Astrocyte (in vitro differentiated cells and primary cell): ENCODE measurements around the gene DOCK1. TPM values are rescaled to one million over a fixed set of nuclear protein-coding genes. Genes with fewer than 3 reads are reported as not detected.

Experiments used
- DNase-seq: peaks from one replicate; pipeline ENCODE4 v3.0.0-alpha.2; 2010; ENCODE audit warnings: low read depth
- FAIRE-seq: peaks from 2 replicates; lab custom pipeline; 2011; peaks lifted over from hg19 to GRCh38; lab: Jason Lieb, UNC
- H2AFZ ChIP-seq: 2 replicates; pipeline ENCODE4 v1.6.0; 2012; ENCODE audit warnings: low read depth, low read length, inconsistent platforms
- H3K27ac ChIP-seq: 2 replicates; pipeline ENCODE4 v1.5.1; 2011; ENCODE audit warnings: low read depth, low read length, inconsistent platforms
- H3K27me3 ChIP-seq: 2 replicates; pipeline ENCODE4 v1.6.0; 2011; ENCODE audit warnings: low read length, inconsistent platforms; ENCODE audit not compliant: insufficient read depth
- H3K36me3 ChIP-seq: 2 replicates; pipeline ENCODE4 v1.5.1; 2011; ENCODE audit warnings: low read length, inconsistent platforms; ENCODE audit not compliant: insufficient read depth
- H3K4me1 ChIP-seq: 2 replicates; pipeline ENCODE4 v1.5.1; 2011; ENCODE audit warnings: low read length, inconsistent platforms; ENCODE audit not compliant: insufficient read depth
- H3K4me2 ChIP-seq: 2 replicates; pipeline ENCODE4 v1.6.0; 2012; ENCODE audit warnings: low read length, inconsistent platforms
- H3K4me3 ChIP-seq: 2 replicates; pipeline ENCODE4 v1.5.1; 2011; ENCODE audit warnings: low read depth, mild to moderate bottlenecking, low read length, inconsistent platforms; ENCODE audit not compliant: insufficient read depth
- H3K79me2 ChIP-seq: 2 replicates; pipeline ENCODE4 v1.6.0; 2012; ENCODE audit warnings: mild to moderate bottlenecking, low read length, inconsistent platforms; ENCODE audit not compliant: insufficient read depth
- H3K9ac ChIP-seq: 2 replicates; pipeline ENCODE4 v1.6.0; 2012; ENCODE audit warnings: mild to moderate bottlenecking, low read length, inconsistent platforms
- H3K9me3 ChIP-seq: 2 replicates; pipeline ENCODE4 v1.5.1; 2012; ENCODE audit warnings: low read depth, mild to moderate bottlenecking, low read length, inconsistent platforms; ENCODE audit not compliant: insufficient read depth
- H4K20me1 ChIP-seq: 2 replicates; pipeline ENCODE4 v1.6.0; 2012; ENCODE audit warnings: low read length, inconsistent platforms; ENCODE audit not compliant: insufficient read depth
- H3K27ac Mint-ChIP-seq: one replicate; pipeline ENCODE4 v1.8.0; 2021; ENCODE audit warnings: mild to moderate bottlenecking, mixed read lengths; ENCODE audit not compliant: unreplicated experiment
- H3K27me3 Mint-ChIP-seq: one replicate; pipeline ENCODE4 v1.8.0; 2021; ENCODE audit warnings: low read depth, mixed read lengths; ENCODE audit not compliant: unreplicated experiment
- H3K36me3 Mint-ChIP-seq: one replicate; pipeline ENCODE4 v1.8.0; 2021; ENCODE audit warnings: low read depth, mixed read lengths; ENCODE audit not compliant: unreplicated experiment
- H3K4me1 Mint-ChIP-seq: one replicate; pipeline ENCODE4 v1.8.0; 2021; ENCODE audit warnings: low read depth, mixed read lengths; ENCODE audit not compliant: unreplicated experiment
- H3K4me3 Mint-ChIP-seq: one replicate; pipeline ENCODE4 v1.8.0; 2021; ENCODE audit warnings: mild to moderate bottlenecking, moderate library complexity, mixed read lengths; ENCODE audit not compliant: unreplicated experiment
- H3K9me3 Mint-ChIP-seq: one replicate; pipeline ENCODE4 v1.8.0; 2021; ENCODE audit warnings: mild to moderate bottlenecking, mixed read lengths; ENCODE audit not compliant: unreplicated experiment
- CTCF ChIP-seq: IDR thresholded peaks from 2 replicates; pipeline ENCODE4 v1.5.1; 2011; ENCODE audit warnings: low read depth, mild to moderate bottlenecking, inconsistent platforms, low read length, moderate library complexity; ENCODE audit not compliant: insufficient read depth
- EZH2 ChIP-seq: IDR thresholded peaks from 2 replicates; pipeline ENCODE4 v1.6.1; 2012; ENCODE audit warnings: mild to moderate bottlenecking, low read length, inconsistent platforms; ENCODE audit not compliant: insufficient read depth
- total RNA-seq: library from RNA; stranded (reverse); gene quantifications from 2 replicates; pipeline ENCODE4 v1.2.1, GENCODE V29; 2021

DOCK1 gene
- total RNA-seq, 1 donor from 2014 or later, result 42.5 TPM

- H3K36me3 ChIP-seq, result peaks cover 26% of the 10 kb centered on the region
- H2AFZ ChIP-seq, result no peak overlapping the region
- no peaks in the 10 kb centered on the region for H4K20me1 ChIP-seq
- H3K9me3 Mint-ChIP-seq, result peaks cover 5% of the 10 kb centered on the region
- no peak overlapping the region for H3K9ac ChIP-seq
- H3K4me1 Mint-ChIP-seq, result no peaks in the 10 kb centered on the region
- TF ChIP-seq CTCF (no peak), EZH2 (no peak)
- no peak overlapping the region for H3K4me3 ChIP-seq
- no peaks in the 10 kb centered on the region for H3K79me2 ChIP-seq
- no peak overlapping the region for H3K27ac ChIP-seq
- H3K4me2 ChIP-seq, result no peak overlapping the region
- H3K4me1 ChIP-seq, result no peaks in the 10 kb centered on the region
- H3K27me3 Mint-ChIP-seq, result no peaks in the 10 kb centered on the region
- FAIRE-seq, result no peak
- no peak overlapping the region for H3K27ac Mint-ChIP-seq
- H3K9me3 ChIP-seq, result no peaks in the 10 kb centered on the region
- no peak for DNase-seq
- H3K27me3 ChIP-seq, result no peaks in the 10 kb centered on the region
- no peak overlapping the region for H3K4me3 Mint-ChIP-seq
- peaks cover 49% of the 10 kb centered on the region for H3K36me3 Mint-ChIP-seq
These were observed 158.5 kb downstream of the DOCK1 start for GRCh38 chr10:127063762-127064161.

GRCh38 chr10:127064474-127064873 lies 159.2 kb downstream of the DOCK1 start:
- Histone ChIP-seq H3K79me2 (no peaks in the 10 kb centered on the region), H3K27ac (no peak overlapping the region), H3K9me3 (no peaks in the 10 kb centered on the region), H3K9ac (no peak overlapping the region), H3K36me3 (peaks cover 30% of the 10 kb centered on the region), H3K4me2 (no peak overlapping the region), H3K27me3 (no peaks in the 10 kb centered on the region), H3K4me3 (no peak overlapping the region), H2AFZ (no peak overlapping the region), H4K20me1 (no peaks in the 10 kb centered on the region), H3K4me1 (no peaks in the 10 kb centered on the region)
- Mint-ChIP-seq H3K9me3 (peaks cover 3% of the 10 kb centered on the region), H3K27me3 (no peaks in the 10 kb centered on the region), H3K4me3 (no peak overlapping the region), H3K36me3 (peaks cover 52% of the 10 kb centered on the region), H3K27ac (no peak overlapping the region), H3K4me1 (peaks cover 3% of the 10 kb centered on the region)
- TF ChIP-seq CTCF (no peak), EZH2 (no peak)
- FAIRE-seq (no peak), DNase-seq (no peak)

GRCh38 chr10:127067542-127068194 lies 162.4 kb downstream of the DOCK1 start:
- no peaks in the 10 kb centered on the region for H3K4me1 ChIP-seq
- H3K9me3 ChIP-seq, result no peaks in the 10 kb centered on the region
- H3K36me3 ChIP-seq, result peaks cover 22% of the 10 kb centered on the region
- peaks cover 10% of the 10 kb centered on the region for H4K20me1 ChIP-seq
- no peak overlapping the region for H3K4me3 ChIP-seq
- DNase-seq (no peak), FAIRE-seq (no peak)
- H3K27ac Mint-ChIP-seq, result no peak overlapping the region
- no peaks in the 10 kb centered on the region for H3K79me2 ChIP-seq
- no peaks in the 10 kb centered on the region for H3K27me3 Mint-ChIP-seq
- H3K4me1 Mint-ChIP-seq, result peaks cover 7% of the 10 kb centered on the region
- TF ChIP-seq CTCF (no peak), EZH2 (no peak)
- H3K27me3 ChIP-seq, result no peaks in the 10 kb centered on the region
- H3K9me3 Mint-ChIP-seq, result no peaks in the 10 kb centered on the region
- no peak overlapping the region for H3K9ac ChIP-seq
- no peak overlapping the region for H2AFZ ChIP-seq
- H3K4me3 Mint-ChIP-seq, result no peak overlapping the region
- H3K36me3 Mint-ChIP-seq, result peaks cover 51% of the 10 kb centered on the region
- H3K4me2 ChIP-seq, result no peak overlapping the region
- H3K27ac ChIP-seq, result no peak overlapping the region
